ENCODE results near the gene NHLRC4.

GRCh38 chr16:586047-586644, 19.3 kb downstream of the NHLRC4 start:
- TF ChIP-seq YY1 (IDR thresholded peaks at IDR 0.05; ENCODE audit: insufficient read depth, insufficient read length) (no peak), ZNF274 (IDR thresholded peaks at IDR 0.05; ENCODE audit: low read depth, low read length) (no peak)
